ENCODE results near the gene PRKACA.

DNA sequence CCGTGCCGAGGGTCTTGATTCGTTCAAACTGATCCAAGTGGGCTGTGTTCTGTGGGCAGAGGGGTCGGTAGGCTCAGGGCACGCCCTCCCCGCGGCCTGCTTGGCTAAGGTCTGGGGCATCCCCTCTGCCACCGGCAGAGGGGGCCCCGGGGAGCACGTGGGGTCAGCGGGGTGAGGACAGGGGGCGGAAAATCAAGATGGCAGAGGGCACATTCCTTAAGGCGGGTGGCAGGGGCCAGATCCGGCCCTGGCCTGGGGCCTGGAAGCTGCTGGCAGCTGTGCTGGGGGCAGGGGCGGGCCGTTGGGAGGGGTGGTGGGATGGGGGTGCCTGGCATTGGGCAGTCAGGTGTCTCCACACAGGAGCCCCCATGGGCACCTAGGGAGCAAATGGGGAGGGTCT lies 10.7 kb downstream of the PRKACA start:
- TF ChIP-seq, protein P1, sequence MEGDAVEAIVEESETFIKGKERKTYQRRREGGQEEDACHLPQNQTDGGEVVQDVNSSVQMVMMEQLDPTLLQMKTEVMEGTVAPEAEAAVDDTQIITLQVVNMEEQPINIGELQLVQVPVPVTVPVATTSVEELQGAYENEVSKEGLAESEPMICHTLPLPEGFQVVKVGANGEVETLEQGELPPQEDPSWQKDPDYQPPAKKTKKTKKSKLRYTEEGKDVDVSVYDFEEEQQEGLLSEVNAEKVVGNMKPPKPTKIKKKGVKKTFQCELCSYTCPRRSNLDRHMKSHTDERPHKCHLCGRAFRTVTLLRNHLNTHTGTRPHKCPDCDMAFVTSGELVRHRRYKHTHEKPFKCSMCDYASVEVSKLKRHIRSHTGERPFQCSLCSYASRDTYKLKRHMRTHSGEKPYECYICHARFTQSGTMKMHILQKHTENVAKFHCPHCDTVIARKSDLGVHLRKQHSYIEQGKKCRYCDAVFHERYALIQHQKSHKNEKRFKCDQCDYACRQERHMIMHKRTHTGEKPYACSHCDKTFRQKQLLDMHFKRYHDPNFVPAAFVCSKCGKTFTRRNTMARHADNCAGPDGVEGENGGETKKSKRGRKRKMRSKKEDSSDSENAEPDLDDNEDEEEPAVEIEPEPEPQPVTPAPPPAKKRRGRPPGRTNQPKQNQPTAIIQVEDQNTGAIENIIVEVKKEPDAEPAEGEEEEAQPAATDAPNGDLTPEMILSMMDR (IDR thresholded peaks at IDR 0.05; ENCODE audit: low read depth, low read length, poor library complexity, severe bottlenecking): no peak
- TF ChIP-seq EZH2phosphoT487 (IDR thresholded peaks at IDR 0.05; ENCODE audit: borderline replicate concordance, low read length): no peak
